Subcutaneous abdominal adipose tissue (tissue), 5 donors: ENCODE measurements around the gene PAF1.
"Not testable (repeated sequence)": the region's sequence is repeated elsewhere in the genome, so short reads cannot be mapped to it uniquely, and the experiment has no call there.

ENCODE experiments used
- H3K27ac ChIP-seq: one replicate; pipeline ENCODE4 v1.7.0; 2013; ENCODE audit warnings: low read depth, mild to moderate bottlenecking, inconsistent platforms, low read length, moderate library complexity
- H3K27me3 ChIP-seq, 5 donors: one replicate each; pipeline ENCODE4 v1.7.0; 2013; ENCODE audit warnings: low read length in 5 of 5, inconsistent platforms in 1 of 5; ENCODE audit not compliant: control insufficient read depth in 5 of 5, insufficient read depth in 4 of 5
- H3K36me3 ChIP-seq, 5 donors: one replicate each; pipeline ENCODE4 v1.7.0; 2013; ENCODE audit warnings: low read length in 5 of 5; ENCODE audit not compliant: control insufficient read depth in 5 of 5, insufficient read depth in 5 of 5
- H3K4me1 ChIP-seq, 5 donors: one replicate each; pipeline ENCODE4 v1.7.0; 2013; ENCODE audit warnings: low read length in 5 of 5, mild to moderate bottlenecking in 3 of 5, moderate library complexity in 1 of 5; ENCODE audit not compliant: control insufficient read depth in 5 of 5, insufficient read depth in 5 of 5
- H3K4me3 ChIP-seq, 5 donors: one replicate each; pipeline ENCODE4 v1.7.0; 2013; ENCODE audit warnings: low read length in 5 of 5, low read depth in 1 of 5
- H3K9ac ChIP-seq, 5 donors: one replicate each; pipeline ENCODE4 v1.7.0; 2013; ENCODE audit warnings: low read length in 5 of 5, mild to moderate bottlenecking in 4 of 5, moderate library complexity in 3 of 5
- H3K9me3 ChIP-seq, 5 donors: one replicate each; pipeline ENCODE4 v1.7.0; 2013; ENCODE audit warnings: low read length in 5 of 5; ENCODE audit not compliant: control insufficient read depth in 5 of 5
- donor health status: healthy.
- donor health status: healthy.
- donor health status: healthy.
- donor health status: healthy.
- donor health status: healthy.

PAF1 gene

GRCh38 chr19:39341719-39342604, 48.9 kb downstream of the PAF1 start, which contains the start of gene SAMD4B:
TSS of gene SAMD4B (plus strand) at chr19:39342421. CDS start at chr19:39356894, 14,473 bp downstream.
- Histone ChIP-seq H3K9me3 (no peaks in the 10 kb centered on the region), H3K36me3 (peaks cover 0 to 12% (median 3%) of the 10 kb centered on the region in 5 donors), H3K4me1 (peaks cover 6 to 54% (median 46%) of the 10 kb centered on the region in 5 donors), H3K27me3 (no peaks in the 10 kb centered on the region), H3K4me3 (peak within 1 kb of the TSS; percentile 74 to 99 (median 90)), H3K27ac (peak within 1 kb of the TSS; percentile 70), H3K9ac (peak within 1 kb of the TSS; percentile 57 to 96 (median 84))

- peaks cover 6 to 60% (median 45%) of the 10 kb centered on the region in 5 donors for H3K4me1 ChIP-seq
These were observed 49.7 kb downstream of the PAF1 start for GRCh38 chr19:39341129-39341718.

GRCh38 chr19:39340156-39340555, 50.8 kb downstream of the PAF1 start:
- H3K9ac ChIP-seq, H3K9me3 ChIP-seq, H3K27ac ChIP-seq, H3K4me3 ChIP-seq, H3K27me3 ChIP-seq, H3K36me3 ChIP-seq: not testable (repeated sequence)
- peaks cover 6 to 57% (median 36%) of the 10 kb centered on the region in 5 donors for H3K4me1 ChIP-seq

More at GRCh38 chr19:39341129-39341718, 49.7 kb downstream of the PAF1 start:
- peak overlapping the region; percentile 70 for H3K27ac ChIP-seq
- no peaks in the 10 kb centered on the region for H3K27me3 ChIP-seq
- peak overlapping the region; percentile 57 to 96 (median 82) for H3K9ac ChIP-seq
- no peaks in the 10 kb centered on the region for H3K9me3 ChIP-seq
- peaks cover 0 to 8% (median 3%) of the 10 kb centered on the region in 5 donors for H3K36me3 ChIP-seq
- peak overlapping the region; percentile 74 to 99 (median 90) for H3K4me3 ChIP-seq

GRCh38 chr19:39339674-39340073, 51.2 kb downstream of the PAF1 start:
- Histone ChIP-seq H3K4me3 (no peak overlapping the region), H3K27me3 (no peaks in the 10 kb centered on the region), H3K4me1 (peaks cover 6 to 58% (median 33%) of the 10 kb centered on the region in 5 donors), H3K9ac (no peak overlapping the region), H3K27ac (no peak overlapping the region), H3K9me3 (no peaks in the 10 kb centered on the region), H3K36me3 (no peaks in the 10 kb centered on the region)

GRCh38 chr19:39336483-39336882, 54.4 kb downstream of the PAF1 start:
- Histone ChIP-seq H3K27ac (no peak overlapping the region), H3K9me3 (no peaks in the 10 kb centered on the region), H3K4me3 (no peak overlapping the region)

More at GRCh38 chr19:39336483-39336882, 54.4 kb downstream of the PAF1 start:
- Histone ChIP-seq H3K4me1 (peaks cover 4 to 43% (median 13%) of the 10 kb centered on the region in 5 donors), H3K36me3 (no peaks in the 10 kb centered on the region), H3K9ac (no peak overlapping the region), H3K27me3 (no peaks in the 10 kb centered on the region)
